HG03439 (cell line): Measurements from ENCODE around the gene PRR18.
A peak's percentile ranks its signal among the peaks of the same experiment; 100 is the strongest.

Source experiments
- ATAC-seq: cut with Tn5 transposase; IDR thresholded peaks from one replicate; pipeline ENCODE4 v1.9.1; 2021; ENCODE audit warnings: mild to moderate bottlenecking, moderate library complexity; ENCODE audit not compliant: unreplicated experiment

Gene PRR18

DNA sequence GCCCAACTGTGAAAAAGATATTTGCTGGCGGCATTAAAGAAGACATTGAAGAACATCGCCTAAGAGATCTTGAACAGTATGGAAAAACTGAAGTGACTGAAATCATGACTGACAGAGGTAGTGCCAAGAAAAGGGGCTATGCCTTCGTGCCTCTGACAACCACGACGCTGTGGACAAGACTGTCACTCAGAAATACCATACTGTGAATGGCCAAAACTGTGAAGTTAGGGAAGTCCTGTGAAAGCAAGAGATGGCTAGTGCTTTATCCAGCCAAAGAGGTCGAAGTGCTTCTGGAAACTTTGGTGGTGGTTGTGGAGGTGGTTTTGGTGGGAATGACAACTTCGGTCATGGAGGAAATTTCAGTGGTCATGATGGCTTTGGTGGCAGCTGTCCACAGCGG lies 26.7 kb upstream of the PRR18 start:
- no peak for ATAC-seq

DNA sequence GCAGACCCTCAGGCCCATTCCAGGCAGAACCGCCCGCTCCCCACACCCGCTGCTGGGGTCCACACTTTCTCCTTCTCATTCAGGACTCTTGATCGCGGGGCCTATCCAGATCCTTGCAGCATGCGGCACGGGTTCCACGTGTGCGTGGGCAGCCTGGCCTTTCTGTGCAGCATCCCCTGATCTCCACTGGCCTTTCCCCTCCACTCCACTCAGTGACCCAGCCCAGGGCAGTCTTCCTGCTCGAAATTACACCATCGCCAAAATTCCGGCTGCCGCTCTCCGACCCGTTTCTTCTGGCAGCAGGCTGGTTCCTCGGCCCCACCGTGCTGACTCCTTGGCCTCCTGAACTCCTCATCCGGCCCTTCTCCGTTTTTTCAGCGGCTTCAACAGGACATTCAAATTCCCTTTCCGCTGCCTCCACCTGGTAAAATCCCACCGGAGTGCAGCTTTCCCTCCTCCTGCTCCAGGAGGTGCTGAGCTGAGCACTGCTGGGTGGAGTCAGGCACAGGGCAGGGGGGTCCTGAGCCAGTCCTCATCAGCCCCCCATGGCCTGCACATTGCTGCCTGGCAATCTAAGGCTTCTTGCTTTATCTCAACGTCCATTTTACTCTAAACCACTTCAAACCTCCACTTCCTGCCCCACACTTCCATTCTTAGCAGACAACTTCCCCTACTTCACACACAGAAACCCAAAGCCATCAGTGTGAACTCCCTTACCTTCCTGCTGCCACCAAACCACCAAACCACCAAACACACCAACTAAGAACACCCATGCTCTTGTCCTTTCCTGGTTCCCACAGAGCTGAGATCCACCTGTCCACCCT lies 25.2 kb upstream of the PRR18 start:
- peak; percentile 53 for ATAC-seq

DNA sequence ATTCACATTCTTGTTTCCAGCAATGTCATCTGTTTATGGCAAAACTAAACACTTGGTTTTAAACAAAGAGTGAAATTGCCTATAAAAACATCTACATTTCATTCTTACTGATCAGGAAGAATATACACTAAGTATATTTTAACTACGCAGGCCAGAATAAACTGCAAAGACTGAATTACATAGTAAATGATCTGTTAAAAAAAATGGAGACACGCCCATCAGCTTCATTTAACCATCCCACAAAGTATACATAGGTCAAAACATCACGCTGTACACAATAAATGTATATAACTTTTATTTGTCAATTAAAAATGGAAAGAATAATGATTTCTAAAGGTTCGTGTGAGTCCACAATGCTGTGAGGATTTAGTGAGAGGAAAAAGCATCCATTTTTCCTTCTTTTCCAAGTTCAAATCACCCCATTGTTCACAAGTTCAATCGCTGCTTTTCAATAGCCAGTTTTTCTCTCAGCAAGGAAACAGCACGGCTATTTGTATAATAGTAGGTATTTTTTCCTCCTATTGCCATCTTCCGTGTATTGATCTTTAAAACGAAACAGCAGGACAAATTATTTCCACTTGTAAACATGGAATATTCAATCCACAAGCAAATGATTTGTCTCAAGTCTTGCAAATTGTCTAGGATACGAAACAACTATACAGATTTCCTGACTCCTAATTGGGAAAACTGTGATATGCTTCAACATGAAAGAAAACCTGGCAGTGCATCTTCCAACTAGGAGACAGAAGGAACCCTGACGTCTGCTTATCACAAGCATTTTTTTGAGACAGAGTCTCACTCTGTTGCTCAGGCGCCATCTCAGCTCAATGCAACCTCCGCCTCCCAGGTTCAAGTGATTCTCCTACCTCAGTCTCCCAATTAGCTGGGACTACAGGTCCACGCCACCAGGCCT lies 23.6 kb upstream of the PRR18 start:
- no peak for ATAC-seq

DNA sequence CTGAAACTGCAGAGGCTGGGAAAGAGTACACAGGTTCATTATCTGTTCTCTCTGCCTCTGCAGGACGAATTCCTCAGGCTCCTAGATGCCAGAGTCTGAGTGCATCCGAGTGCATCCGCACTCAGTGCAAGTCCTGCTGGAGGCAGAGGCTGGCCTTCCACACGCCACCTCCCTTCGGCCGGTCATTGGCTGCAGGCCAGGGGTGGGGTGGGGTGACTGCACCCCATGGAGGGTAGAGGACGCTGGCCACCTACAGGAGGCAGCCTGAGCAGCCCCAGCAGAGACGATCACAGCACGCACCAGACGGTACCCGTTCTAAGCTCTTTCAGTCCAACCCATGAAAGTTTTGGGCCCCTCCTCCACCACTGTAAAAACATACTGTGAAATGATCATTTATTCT lies 22.4 kb upstream of the PRR18 start:
- no peak for ATAC-seq

DNA sequence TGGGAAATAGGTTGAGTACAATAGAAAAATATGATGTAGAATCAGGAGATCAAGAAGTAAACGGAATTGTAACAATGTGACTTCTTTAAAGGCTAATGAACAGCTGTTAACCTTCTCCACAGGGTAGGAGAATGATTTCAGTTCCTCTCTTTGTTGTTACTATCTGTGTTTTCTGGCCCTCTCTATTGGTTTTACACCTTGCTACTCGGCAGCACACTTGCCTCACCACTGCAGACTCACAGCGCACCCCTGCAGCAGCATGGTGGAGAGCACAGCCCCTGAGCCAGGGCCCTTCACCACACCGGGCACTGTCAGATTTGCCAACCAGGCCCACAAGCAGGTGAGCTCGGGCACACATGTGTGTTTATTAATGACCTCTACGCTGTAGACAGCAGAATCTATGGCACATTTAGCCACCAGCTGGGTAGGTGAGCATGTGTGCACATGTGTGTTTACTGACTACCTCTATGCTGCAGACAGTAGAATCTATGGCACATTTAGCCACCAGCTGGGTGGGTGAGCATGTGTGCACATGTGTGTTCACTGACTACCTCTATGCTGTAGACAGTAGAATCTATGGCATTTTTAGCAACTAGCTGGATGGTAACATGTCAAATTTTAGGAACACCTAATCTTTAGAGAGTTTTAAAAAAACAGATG lies 17.3 kb upstream of the PRR18 start:
- ATAC-seq = peak; percentile 68

DNA sequence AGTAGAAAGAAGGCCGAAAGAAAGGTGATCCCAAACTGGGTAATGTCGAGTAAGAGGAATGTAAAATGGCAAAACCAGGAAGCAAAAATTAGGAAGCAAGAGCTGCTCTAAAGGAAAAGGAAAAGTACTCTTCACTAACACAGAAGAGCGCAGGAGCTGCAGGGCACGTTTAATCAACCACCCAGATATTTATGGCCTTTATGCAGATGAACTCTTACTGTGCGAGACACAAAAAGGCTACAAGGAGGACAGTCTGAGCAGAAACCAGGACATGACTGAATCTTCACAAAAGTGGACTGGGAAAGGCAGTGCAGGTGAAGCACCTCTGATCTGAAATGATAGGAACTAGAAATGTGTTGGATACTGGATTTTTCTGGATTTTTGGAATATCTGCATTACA lies 15.2 kb upstream of the PRR18 start:
- ATAC-seq = no peak

DNA sequence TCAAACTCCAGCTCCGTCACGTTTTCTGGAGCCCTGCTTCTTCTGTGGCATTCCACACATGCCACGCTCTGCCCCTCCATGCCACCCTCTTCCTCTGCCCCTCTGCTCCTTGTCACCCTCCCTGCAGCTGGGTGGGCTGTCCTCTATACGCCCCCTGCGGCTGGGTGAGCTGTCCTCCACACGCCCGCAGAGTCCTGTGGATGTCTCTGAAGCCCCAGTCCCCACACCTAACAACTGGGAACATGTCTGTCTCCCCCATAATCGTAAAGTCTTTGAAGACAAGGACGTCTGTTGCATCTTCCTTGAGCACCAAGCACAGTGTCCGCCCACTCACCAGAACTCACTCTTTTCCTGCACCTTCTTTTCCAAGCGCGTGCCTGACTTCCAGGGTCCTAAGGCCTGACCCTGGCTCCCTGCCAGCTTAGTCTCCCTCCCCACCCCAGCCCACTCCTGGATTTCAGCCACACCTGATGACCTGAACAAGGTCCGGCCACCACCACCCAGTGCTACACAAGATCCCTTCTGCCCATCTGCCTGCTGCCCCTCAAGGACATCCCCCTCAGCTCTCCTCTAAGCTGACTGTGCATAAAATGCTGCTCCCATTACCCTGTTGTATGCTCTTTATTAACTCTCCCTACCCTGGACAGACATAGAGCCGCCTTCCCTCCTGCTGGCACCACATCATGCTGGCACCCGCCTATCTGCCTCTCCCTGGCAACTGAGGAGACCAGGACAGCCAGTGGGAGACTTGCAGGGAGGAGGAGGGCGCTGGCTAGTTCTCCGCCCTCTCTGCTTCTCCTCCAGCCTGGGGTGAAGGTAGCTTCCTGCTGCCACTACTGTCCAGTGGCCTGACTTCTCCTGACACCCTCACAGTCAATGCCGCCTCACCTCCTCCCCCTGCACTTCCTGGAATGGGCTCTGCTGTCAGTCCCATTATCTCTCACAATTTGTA lies 10.7 kb upstream of the PRR18 start:
- no peak for ATAC-seq

DNA sequence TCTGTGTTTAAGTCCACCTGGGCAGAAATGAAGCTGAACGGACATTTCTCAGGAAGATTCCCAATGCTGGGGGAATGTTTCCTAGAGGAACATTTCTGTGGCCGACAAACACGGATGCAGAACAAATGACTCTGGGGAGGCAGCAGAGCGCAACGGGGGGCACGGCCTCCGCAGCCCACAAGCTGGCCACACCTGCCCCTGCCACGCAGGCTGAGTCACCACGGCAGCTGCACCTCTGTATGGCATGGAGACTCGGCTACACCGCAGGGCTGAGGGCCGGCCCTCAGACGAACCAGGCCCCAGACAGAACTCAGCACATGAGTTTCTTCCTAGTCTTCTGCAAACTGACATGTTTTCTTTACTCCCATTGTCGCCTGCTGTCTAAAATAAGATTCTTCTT lies 10.0 kb upstream of the PRR18 start:
- ATAC-seq = no peak

DNA sequence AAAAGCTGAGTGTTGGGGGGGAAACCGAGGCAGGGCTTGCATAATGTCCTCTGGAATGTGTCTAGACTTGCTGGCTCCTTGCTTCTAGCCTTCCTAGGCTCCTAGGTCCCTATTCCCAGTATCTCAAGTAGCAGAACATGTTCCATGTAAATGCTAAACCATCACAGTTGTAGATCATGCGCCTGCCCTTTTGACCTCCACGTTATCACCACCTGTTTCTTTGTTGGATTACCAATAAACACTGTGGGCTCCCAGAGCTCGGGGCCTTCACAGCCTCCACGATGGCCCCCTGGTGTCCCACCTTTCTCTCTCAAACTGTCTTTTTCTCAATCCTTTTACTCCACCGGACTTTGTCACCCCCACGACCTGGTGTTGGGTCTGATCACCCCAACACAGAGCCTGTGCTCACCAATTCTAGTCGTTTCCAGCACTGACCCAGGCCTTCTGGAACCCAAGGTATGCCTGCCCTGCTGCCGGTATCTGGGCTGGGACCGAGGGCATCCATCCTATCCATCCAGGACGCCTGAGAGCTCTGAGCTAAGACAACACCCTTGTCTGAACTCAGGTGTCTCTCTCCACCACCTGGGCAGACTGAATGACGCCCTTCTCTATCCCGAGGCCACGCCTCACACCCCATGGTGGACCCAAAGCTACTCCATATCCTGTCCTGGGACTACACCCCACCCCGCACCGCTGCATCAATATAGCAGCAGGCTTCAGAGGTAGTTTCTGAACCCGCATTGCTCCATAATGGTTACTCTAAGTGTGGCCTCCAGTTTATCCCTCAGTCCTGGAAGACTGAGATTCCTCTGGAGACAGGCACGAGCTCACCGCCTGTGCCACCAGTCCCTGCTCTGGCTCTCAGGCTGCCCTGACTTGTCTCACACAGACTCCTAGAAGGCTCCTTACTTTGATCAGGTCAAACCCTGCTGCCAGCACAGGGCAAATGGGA lies 9.3 kb upstream of the PRR18 start:
- no peak for ATAC-seq

DNA sequence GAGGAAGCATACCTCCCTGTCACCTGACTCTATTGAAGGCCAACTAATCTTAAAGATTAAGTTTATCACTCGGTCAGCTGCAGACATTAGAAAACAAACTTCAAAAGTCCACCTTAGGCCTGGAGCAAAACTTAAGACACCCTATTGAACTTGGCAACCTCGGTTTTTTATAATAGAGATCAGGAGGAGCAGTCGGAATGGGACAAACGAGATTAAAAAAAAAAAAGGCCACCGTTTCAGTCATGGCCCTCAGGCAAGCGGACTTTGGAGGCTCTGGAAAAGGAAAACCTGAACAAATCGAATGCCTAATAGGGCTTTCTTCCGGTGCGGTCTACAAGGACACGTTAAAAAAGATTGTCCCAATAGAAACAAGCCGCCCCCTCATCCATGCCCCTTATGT lies 7.2 kb upstream of the PRR18 start:
- no peak for ATAC-seq

DNA sequence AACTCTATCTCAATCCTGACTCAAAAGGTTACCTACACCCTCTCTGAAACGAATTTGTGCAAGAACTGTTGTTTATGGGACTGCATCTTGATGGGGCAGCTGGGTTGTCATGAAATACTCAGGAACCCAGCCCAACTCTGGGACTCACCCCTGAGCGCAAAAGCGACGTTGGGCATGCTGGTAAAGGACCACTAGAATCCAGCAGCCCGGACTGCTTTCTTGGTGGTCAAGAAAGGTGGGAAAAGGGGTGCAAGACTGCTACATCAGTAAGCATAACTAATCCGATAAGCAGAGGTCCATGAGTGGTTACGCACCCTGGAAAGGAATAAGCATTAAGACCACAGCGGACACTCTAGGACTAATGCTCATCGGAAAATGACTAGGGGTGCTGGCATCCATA lies 6.3 kb upstream of the PRR18 start:
- no peak for ATAC-seq

DNA sequence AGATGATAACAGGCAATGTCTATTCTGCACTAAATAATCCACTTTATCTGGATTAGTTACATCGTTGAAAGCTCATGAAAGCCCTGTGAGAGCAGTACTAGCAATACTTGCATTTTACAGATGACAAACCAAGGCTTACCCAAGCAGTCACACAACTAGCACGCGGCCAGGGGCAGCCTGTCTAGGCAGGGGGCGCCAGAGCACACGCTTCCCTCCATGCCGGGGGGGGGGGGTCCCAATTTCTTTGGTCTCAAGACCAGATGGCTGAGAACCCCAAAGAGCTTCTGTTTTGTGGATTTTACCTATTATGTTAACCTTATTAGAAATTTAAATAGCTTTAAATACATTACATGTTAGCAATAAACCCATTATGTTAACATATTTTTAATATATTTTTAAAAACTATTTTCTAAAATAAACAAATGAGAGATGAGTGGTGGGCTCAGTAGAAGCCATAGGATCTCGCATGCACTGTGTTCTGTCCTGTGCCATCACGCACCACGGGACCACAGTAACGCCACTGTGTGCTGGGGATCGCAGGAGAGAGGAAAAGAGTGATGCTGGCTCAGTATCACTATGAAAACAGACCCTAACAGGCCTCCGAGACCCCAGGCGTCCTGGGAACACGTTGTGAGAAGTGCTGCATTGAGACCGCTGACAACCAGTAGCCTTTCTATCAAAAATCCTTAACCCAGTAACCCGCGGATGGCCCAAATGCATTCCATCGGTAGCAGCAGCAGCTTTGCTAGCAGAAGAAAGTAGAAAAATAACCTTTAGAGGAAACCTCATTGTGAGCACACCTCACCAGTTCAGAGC lies 5.3 kb upstream of the PRR18 start:
- ATAC-seq = peak; percentile 60

DNA sequence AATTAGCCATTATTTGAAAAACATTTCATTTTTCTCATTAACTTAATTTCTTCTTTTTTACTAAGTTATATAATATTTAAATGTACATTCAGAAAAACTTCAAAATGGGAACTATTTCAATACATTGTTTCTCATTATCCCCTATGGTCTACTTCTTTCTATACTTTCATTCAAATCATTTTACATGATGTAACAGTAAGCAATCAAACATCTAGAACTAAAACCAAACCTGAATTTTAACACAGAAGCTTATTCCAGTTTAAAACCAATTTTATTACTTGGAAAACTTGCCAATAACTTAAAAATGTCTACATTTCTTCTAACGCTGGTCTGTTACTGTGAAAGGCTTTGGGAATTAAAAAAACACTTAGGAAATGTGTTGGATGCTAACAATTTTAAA lies 4.6 kb upstream of the PRR18 start:
- ATAC-seq = no peak

DNA sequence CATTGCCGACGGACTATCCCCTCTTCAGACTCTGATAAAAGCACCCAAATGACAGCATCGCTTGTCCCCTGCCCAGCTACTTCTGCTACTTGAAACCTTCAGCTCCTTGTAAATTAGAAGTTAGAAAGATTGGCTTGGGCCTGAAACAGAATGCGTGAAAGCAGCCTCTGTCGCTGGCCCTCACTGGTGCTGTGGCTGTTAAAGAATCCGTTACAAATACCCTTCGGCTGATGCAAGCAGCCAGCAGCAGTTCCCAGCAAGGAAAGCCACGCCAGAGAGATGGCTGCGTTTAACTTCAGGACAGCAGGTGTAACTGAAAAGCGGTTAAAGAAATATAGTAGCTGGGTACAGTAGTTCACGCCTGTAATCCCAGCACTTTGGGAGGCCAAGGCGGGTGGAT lies 2.4 kb upstream of the PRR18 start:
- no peak for ATAC-seq

DNA sequence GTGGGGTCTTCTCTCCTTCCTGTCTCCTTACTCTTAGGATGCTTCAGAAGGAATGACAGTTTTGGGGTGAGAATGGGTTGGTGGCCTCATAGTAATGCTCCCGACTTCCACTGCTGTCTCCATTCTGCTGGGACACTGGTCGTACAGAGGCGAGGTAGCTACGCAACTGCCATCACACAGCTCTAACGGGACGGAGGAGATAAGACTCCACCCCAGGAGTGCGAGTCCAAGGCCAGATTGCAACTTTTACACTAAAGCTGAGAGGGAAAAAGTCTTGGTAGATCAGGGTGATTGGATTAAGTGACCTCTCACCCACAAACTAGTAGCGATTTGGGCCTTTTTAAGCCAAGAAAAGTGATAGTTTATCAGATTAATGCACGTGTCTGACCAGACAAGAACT lies 1.8 kb upstream of the PRR18 start:
- no peak for ATAC-seq

DNA sequence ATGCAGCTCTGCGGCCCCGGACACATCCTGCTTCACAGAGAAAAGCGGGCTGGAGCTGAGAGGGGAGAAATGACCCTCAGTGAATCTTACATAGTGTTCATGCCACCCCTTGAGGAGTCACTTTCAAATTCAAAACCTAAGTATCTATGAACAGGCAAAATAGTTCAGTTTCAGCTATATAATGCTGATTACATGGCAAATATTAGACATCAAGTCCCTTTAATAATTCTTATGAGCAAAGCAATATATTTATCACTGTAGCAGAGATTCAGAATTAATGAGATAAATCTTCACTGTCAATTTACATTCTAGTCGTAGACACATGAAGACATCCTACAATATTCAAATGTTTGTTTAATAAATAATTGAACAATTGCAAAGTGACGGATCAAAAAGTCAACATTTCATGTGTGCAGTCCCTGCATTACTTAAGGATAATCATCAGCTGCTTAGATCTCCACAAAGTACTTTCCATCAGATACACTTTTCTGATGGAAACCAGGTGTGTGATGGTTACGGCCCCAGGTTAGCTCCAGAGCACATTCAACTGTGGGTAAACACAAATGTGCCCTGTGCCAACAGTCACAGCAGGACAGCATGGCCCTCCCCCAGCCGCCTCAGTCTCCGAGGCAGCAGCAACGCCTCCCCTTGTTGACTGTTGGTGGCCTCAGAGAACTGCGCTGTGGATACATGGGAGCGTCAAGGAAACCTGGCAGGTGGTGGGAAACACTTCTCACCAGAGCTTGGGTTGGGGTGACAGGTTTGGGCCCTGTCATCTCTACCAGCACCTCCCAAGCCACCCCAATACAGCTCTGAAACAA lies 787 bp upstream of the PRR18 start:
- no peak for ATAC-seq
